Glutamatergic neuron (in vitro differentiated cells): ENCODE data around the gene APOBR. TPM values are rescaled to one million over a fixed set of nuclear protein-coding genes. Genes with fewer than 3 reads are reported as not detected.
"Not testable (repeated sequence)": the region's sequence is repeated elsewhere in the genome, so short reads cannot be mapped to it uniquely, and the experiment has no call there.

ENCODE experiments used
- DNase-seq: peaks from one replicate; pipeline ENCODE4 v3.0.0; 2022
- H3K27ac Mint-ChIP-seq: one replicate; pipeline ENCODE4 v1.8.0; 2020; ENCODE audit warnings: mild to moderate bottlenecking, mixed read lengths, inconsistent platforms; ENCODE audit not compliant: unreplicated experiment
- H3K27me3 Mint-ChIP-seq: one replicate; pipeline ENCODE4 v1.8.0; 2020; ENCODE audit warnings: mild to moderate bottlenecking, moderate library complexity, mixed read lengths, inconsistent platforms; ENCODE audit not compliant: unreplicated experiment
- H3K36me3 Mint-ChIP-seq: one replicate; pipeline ENCODE4 v1.8.0; 2020; ENCODE audit warnings: mild to moderate bottlenecking, mixed read lengths, inconsistent platforms; ENCODE audit not compliant: unreplicated experiment
- H3K4me1 Mint-ChIP-seq: one replicate; pipeline ENCODE4 v1.8.0; 2020; ENCODE audit warnings: mild to moderate bottlenecking, low read depth, mixed read lengths, inconsistent platforms; ENCODE audit not compliant: unreplicated experiment
- H3K4me3 Mint-ChIP-seq: one replicate; pipeline ENCODE4 v1.8.0; 2020; ENCODE audit warnings: mild to moderate bottlenecking, mixed read lengths, inconsistent platforms; ENCODE audit not compliant: unreplicated experiment
- H3K9me3 Mint-ChIP-seq: one replicate; pipeline ENCODE4 v1.8.0; 2020; ENCODE audit warnings: mild to moderate bottlenecking, moderate library complexity, mixed read lengths, inconsistent platforms; ENCODE audit not compliant: unreplicated experiment
- CTCF ChIP-seq: fragments of 200-600 bp; sonication (generic); IDR thresholded peaks from one replicate; pipeline ENCODE4 v1.5.0; 2021; ENCODE audit not compliant: partially characterized antibody, unreplicated experiment
- long read RNA-seq: library from polyadenylated mRNA; unstranded; transcript quantifications from one replicate; pipeline ENCODE4 v2.0.0, GENCODE V29; 2020; ENCODE audit not compliant: unreplicated experiment
- total RNA-seq: library from RNA; stranded (reverse); fragmentation: NEBNext Ultra II Directional; extraction: Animal tissue kit (Norgen Biotek cat#: 25700); gene quantifications from one replicate; pipeline ENCODE4 v1.2.1, GENCODE V29; 2021; ENCODE audit not compliant: unreplicated experiment

APOBR gene
- not detected for total RNA-seq
- long read RNA-seq: 0 reads

- no peak within 1 kb of the TSS for H3K4me3 Mint-ChIP-seq
- no peak within 1 kb of the TSS for H3K27ac Mint-ChIP-seq
- H3K4me1 Mint-ChIP-seq: no peaks in the 10 kb centered on the region
- H3K9me3 Mint-ChIP-seq: peaks cover 9% of the 10 kb centered on the region
- H3K27me3 Mint-ChIP-seq: peaks cover 12% of the 10 kb centered on the region
- no peak for DNase-seq
- no peaks in the 10 kb centered on the region for H3K36me3 Mint-ChIP-seq
- no peak for TF ChIP-seq CTCF
Measured at GRCh38 chr16:28494121-28494851, at the start of gene APOBR. Gene APOBR, plus strand, starts transcription at chr16:28494643. Its CDS starts 39 bp downstream, at chr16:28494682.

GRCh38 chr16:28446388-28446787 is 48.1 kb upstream of the APOBR start:
- not testable (repeated sequence) for H3K4me1 Mint-ChIP-seq, H3K27ac Mint-ChIP-seq, DNase-seq, H3K4me3 Mint-ChIP-seq, H3K36me3 Mint-ChIP-seq, H3K9me3 Mint-ChIP-seq, H3K27me3 Mint-ChIP-seq

GRCh38 chr16:28447081-28447480 is 47.4 kb upstream of the APOBR start:
- not testable (repeated sequence) for H3K36me3 Mint-ChIP-seq, H3K4me1 Mint-ChIP-seq, H3K27me3 Mint-ChIP-seq, H3K27ac Mint-ChIP-seq, H3K9me3 Mint-ChIP-seq, DNase-seq, H3K4me3 Mint-ChIP-seq

- Mint-ChIP-seq H3K27me3 (no peaks in the 10 kb centered on the region), H3K27ac (no peak overlapping the region), H3K4me1 (no peaks in the 10 kb centered on the region), H3K4me3 (no peak overlapping the region), H3K9me3 (no peaks in the 10 kb centered on the region), H3K36me3 (no peaks in the 10 kb centered on the region)
- TF ChIP-seq CTCF: no peak
- DNase-seq: no peak
Measured at GRCh38 chr16:28473714-28474265, 20.7 kb upstream of the APOBR start.

- H3K4me1 Mint-ChIP-seq: no peaks in the 10 kb centered on the region
- H3K9me3 Mint-ChIP-seq: no peaks in the 10 kb centered on the region
- H3K4me3 Mint-ChIP-seq: no peak overlapping the region
- no peaks in the 10 kb centered on the region for H3K27me3 Mint-ChIP-seq
- DNase-seq: no peak
- no peaks in the 10 kb centered on the region for H3K36me3 Mint-ChIP-seq
- TF ChIP-seq CTCF: no peak
- no peak overlapping the region for H3K27ac Mint-ChIP-seq
Measured at GRCh38 chr16:28475221-28475620, 19.2 kb upstream of the APOBR start.

- no peak for TF ChIP-seq CTCF
Measured at GRCh38 chr16:28477311-28477920, 17.0 kb upstream of the APOBR start.

More at GRCh38 chr16:28477311-28477920, 17.0 kb upstream of the APOBR start:
- Mint-ChIP-seq H3K4me3 (no peak overlapping the region), H3K36me3 (no peaks in the 10 kb centered on the region), H3K27me3 (no peaks in the 10 kb centered on the region), H3K9me3 (no peaks in the 10 kb centered on the region), H3K4me1 (no peaks in the 10 kb centered on the region), H3K27ac (no peak overlapping the region)
- no peak for DNase-seq
